Measurements from ENCODE around the gene KCNC3.

GRCh38 chr19:50327013-50327412, 2.2 kb downstream of the KCNC3 start:
- TF ChIP-seq CTCF (IDR thresholded peaks at IDR 0.05) (no peak), ZFX (IDR thresholded peaks at IDR 0.05; ENCODE audit: borderline replicate concordance) (no peak)
